GM12874 (cell line): Measurements from ENCODE around the gene FNDC11.

Source experiments
- CTCF ChIP-seq: IDR thresholded peaks from 2 replicates; pipeline ENCODE4 v1.5.1; 2011; ENCODE audit warnings: low read depth, mild to moderate bottlenecking, control low read depth, low read length, moderate library complexity; ENCODE audit not compliant: insufficient read depth

FNDC11 gene

DNA sequence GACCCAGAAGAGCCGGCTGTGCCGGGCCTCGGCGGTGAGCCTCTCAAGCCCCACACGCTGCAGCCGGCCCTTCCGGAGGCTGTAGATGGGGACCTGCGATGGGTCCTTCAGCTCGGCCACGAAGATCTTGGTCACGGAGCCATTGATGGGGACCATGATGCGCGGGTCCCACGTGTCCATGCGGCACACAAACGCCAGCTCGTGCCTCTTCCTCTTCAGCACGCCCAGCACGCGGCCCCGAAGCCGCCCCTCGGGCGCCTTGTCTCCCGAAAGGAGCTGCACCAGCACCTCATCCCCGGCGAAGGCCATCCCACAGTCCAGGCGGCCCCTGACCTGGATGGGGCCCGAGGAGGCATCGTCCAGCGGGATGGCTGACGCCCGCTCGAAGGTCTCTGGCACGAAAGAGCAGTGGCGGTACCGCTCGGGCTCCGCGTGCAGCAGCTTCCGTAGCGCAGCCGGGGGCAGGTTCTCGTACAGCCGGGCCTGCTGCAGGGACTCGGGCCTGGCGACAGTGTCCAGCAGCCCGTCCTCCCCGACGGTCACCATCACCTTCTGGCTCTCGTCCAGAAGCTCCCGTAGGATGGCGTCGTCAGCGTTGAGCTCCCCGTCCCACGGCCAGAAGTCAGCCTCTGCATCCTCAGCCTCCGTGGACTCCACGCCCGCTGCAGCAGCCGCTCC is 11.2 kb downstream of the FNDC11 start:
- TF ChIP-seq CTCF, result no peak

DNA sequence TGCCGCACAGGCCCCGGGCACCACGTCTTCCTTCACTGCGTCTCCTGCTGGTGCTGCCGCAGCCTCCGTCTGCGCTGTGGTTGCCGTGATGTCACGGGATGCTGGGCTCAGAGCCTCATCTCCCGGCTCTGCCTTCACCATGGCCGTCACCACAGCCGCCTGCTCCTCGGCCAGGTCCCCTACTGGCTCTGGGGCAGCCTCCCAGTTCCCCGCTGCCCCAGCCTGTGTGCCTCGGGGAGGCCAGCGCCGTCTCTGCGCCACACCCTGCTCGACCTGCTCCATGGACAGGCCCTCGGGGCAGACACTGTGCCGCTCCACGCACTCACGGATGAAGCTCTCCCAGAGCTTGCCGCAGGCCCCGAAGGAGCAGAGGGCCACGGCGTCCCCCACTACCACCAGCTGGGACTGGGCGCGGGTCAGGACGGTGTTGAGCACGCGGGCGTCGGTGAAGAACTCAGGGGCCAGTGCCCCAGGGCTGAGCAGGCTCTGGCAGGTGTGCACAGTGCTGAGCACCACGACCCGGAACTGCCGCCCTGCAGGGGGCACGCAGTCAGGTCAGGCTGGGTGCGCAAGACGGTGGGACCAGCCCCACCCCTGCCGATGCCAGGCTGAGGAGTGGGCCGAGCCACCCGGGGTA is 11.9 kb downstream of the FNDC11 start:
- TF ChIP-seq CTCF, result no peak

DNA sequence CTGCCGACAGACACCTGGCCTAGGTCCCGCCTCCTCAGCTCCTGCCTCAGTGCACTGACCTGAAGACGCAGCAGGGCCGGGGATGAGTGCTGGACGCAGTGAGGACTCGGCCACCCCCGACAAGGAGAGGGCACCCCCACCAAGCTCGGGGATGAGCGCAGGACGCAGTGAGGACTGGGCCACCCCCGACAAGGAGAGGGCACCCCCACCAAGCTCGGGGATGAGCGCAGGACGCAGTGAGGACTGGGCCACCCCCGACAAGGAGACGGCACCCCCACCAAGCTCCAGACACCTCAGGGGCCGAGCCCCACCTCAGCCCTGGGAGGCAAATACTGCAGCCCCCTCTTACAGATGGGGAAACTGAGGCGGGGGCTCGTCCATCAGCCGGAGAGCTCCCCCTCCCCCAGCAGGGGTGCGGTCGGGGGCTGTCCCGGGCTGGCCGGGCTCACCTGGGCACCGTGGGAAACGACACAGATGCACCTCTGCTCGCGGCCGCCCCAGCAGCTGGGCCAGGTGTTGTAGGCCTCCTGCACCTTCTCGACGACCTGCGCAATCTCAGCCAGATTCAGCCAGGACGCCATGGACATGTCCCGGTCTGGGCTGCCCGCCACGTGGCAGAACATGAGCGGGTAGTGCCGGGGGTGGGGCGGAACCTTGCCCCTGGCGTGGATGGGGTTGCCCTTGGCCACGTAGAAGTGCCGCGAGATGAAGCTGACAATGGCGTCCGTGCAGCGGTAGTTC is 12.6 kb downstream of the FNDC11 start:
- no peak for TF ChIP-seq CTCF

DNA sequence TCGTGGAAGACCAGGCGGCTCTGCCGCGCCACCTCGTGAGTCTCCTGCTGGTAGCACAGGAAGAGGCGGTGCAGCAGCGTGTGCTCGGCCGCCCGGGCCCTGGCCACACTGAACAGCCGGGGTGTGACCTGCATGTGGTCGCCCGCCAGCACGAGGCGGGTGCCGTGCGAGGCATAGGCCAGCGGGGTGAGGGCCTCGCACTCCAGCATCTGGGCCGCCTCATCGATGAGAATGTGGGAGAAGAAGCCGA is 13.1 kb downstream of the FNDC11 start:
- 0 out of 2 replicates have a peak, but pooled peaks have one; percentile 13 for TF ChIP-seq CTCF

- no peak for TF ChIP-seq CTCF
Measured at GRCh38 chr20:63567386-63568169, 13.6 kb downstream of the FNDC11 start.

- TF ChIP-seq CTCF, result no peak
Measured at GRCh38 chr20:63568170-63568981, 14.4 kb downstream of the FNDC11 start.
